SK-N-SH (cell line): Measurements from ENCODE around the gene GPX2. TPM values are rescaled to one million over a fixed set of nuclear protein-coding genes. Genes with fewer than 3 reads are reported as not detected.

Experiments
- CTCF ChIA-PET: fragments of 300-600, 350-600 bp; formaldehyde crosslinking; extraction: SDS; loops from one replicate; lab custom pipeline; 2021; lab: Yijun Ruan, JAX
- POLR2A ChIA-PET: fragments of 350-600 bp; sonication (Branson Sonifier 250); formaldehyde crosslinking; extraction: SDS; loops from one replicate; lab custom pipeline; 2020; ENCODE audit warnings: antibody characterized with exemption, inconsistent platforms; lab: Yijun Ruan, JAX
- DNase-seq: peaks from one replicate; pipeline ENCODE4 v3.0.0; 2012
- H2AFZ ChIP-seq: fragments of 200-600 bp; sonication (generic); 2 replicates; pipeline ENCODE4 v1.8.1; 2016; ENCODE audit warnings: antibody characterized with exemption, mild to moderate bottlenecking, low read depth
- H3F3A ChIP-seq: fragments of 200-600 bp; sonication (generic); replicated peaks from 2 replicates; pipeline ENCODE3; 2016; ENCODE audit warnings: antibody characterized with exemption, mild to moderate bottlenecking; ENCODE audit not compliant: insufficient read depth
- H3K27ac ChIP-seq, 2 experiments: fragments of 200-500 bp in 1 of 2; fragments of 200-600 bp in 1 of 2; sonication (Bioruptor generic) in 1 of 2; sonication (generic), shearing (Covaris generic) in 1 of 2; 2 replicates each; pipeline versions ENCODE4 v1.5.1 to v1.6.1; 2014 to 2016; ENCODE audit warnings: low read depth in 2 of 2, inconsistent platforms in 1 of 2, low read length in 1 of 2, mild to moderate bottlenecking in 1 of 2, mixed read lengths in 1 of 2
- H3K27me3 ChIP-seq: fragments of 200-600 bp; sonication (generic), shearing (Covaris generic); 2 replicates; pipeline ENCODE4 v1.6.1; 2016; ENCODE audit warnings: mixed run types; ENCODE audit not compliant: insufficient read depth
- H3K36me3 ChIP-seq, 2 experiments: fragments of 200-500 bp in 1 of 2; fragments of 200-600 bp in 1 of 2; sonication (Bioruptor generic) in 1 of 2; sonication (generic) in 1 of 2; replicated peaks in 1 of 2; 2 replicates each; pipeline versions ENCODE3 to v1.5.1; 2014 to 2016; ENCODE audit warnings: low read length in 1 of 2, mild to moderate bottlenecking in 1 of 2; ENCODE audit not compliant: insufficient read depth in 2 of 2, control insufficient read depth in 1 of 2
- H3K4me1 ChIP-seq, 2 experiments: fragments of 200-500 bp in 1 of 2; fragments of 200-600 bp in 1 of 2; sonication (Bioruptor generic) in 1 of 2; sonication (generic), shearing (Covaris generic) in 1 of 2; 2 replicates each; pipeline versions ENCODE4 v1.5.1 to v1.6.1; 2014 to 2016; ENCODE audit warnings: low read depth in 1 of 2, low read length in 1 of 2, mixed run types in 1 of 2; ENCODE audit not compliant: insufficient read depth in 2 of 2, control insufficient read depth in 1 of 2
- H3K4me2 ChIP-seq: fragments of 200-600 bp; sonication (generic), shearing (Covaris generic); 2 replicates; pipeline ENCODE4 v1.6.1; 2017; ENCODE audit warnings: mixed run types
- H3K4me3 ChIP-seq, 2 experiments: fragments of 200-500 bp in 1 of 2; fragments of 200-600 bp in 1 of 2; sonication (Bioruptor generic) in 1 of 2; sonication (generic), shearing (Covaris generic) in 1 of 2; 2 replicates each; pipeline versions ENCODE4 v1.5.1 to v1.8.1; 2014 to 2016; ENCODE audit warnings: low read depth in 2 of 2, inconsistent platforms in 1 of 2, low read length in 1 of 2, mild to moderate bottlenecking in 1 of 2, mixed read lengths in 1 of 2, moderate library complexity in 1 of 2
- H3K79me2 ChIP-seq: fragments of 200-600 bp; sonication (generic); 2 replicates; pipeline ENCODE4 v1.8.1; 2017; ENCODE audit warnings: mild to moderate bottlenecking; ENCODE audit not compliant: insufficient read depth
- H3K9ac ChIP-seq: fragments of 200-600 bp; sonication (generic); 2 replicates; pipeline ENCODE4 v1.6.1; 2017; ENCODE audit warnings: mixed run types
- H3K9me2 ChIP-seq: fragments of 200-600 bp; sonication (generic); 2 replicates; pipeline ENCODE4 v1.6.1; 2017; ENCODE audit warnings: mixed run types
- H3K9me3 ChIP-seq: fragments of 200-600 bp; sonication (generic); 2 replicates; pipeline ENCODE4 v1.6.1; 2017; ENCODE audit warnings: mixed run types, mild to moderate bottlenecking, moderate library complexity
- H4K20me1 ChIP-seq: fragments of 200-600 bp; sonication (generic); 2 replicates; pipeline ENCODE4 v1.6.1; 2017; ENCODE audit warnings: mild to moderate bottlenecking, mixed run types; ENCODE audit not compliant: insufficient read depth
- EZH2phosphoT487 ChIP-seq: fragments of 200-600 bp; sonication (generic); IDR thresholded peaks from 2 replicates; pipeline ENCODE4 v1.6.1; 2017; ENCODE audit warnings: low read depth, mixed run types, mild to moderate bottlenecking, antibody characterized with exemption, moderate library complexity, borderline replicate concordance
- FOSL2 ChIP-seq: IDR thresholded peaks from 2 replicates; pipeline ENCODE4 v1.4.0; 2012; ENCODE audit warnings: low read depth, mild to moderate bottlenecking, moderate library complexity, borderline replicate concordance
- FOXM1 ChIP-seq: IDR thresholded peaks from 2 replicates; pipeline ENCODE4 v1.4.0; 2012; ENCODE audit warnings: low read depth, mild to moderate bottlenecking
- GATA2 ChIP-seq: sonication (generic); formaldehyde crosslinking; IDR thresholded peaks from 2 replicates; pipeline ENCODE4 v1.5.0; 2020; ENCODE audit warnings: mild to moderate bottlenecking, missing genetic modification reagents
- POLR2AphosphoS5 ChIP-seq: IDR thresholded peaks from 2 replicates; pipeline ENCODE4 v1.6.1; 2012; ENCODE audit warnings: low read depth, low read length
- RXRA ChIP-seq: IDR thresholded peaks from 2 replicates; pipeline ENCODE4 v1.4.0; 2012; ENCODE audit warnings: low read depth, mild to moderate bottlenecking, borderline replicate concordance
- SIN3A ChIP-seq: IDR thresholded peaks from 2 replicates; pipeline ENCODE4 v1.6.1; 2012; ENCODE audit warnings: low read depth, mild to moderate bottlenecking, low read length, moderate library complexity, borderline replicate concordance
- TCF12 ChIP-seq: IDR thresholded peaks from 2 replicates; pipeline ENCODE4 v1.4.0; 2012
- TEAD4 ChIP-seq: IDR thresholded peaks from 2 replicates; pipeline ENCODE4 v1.4.0; 2012; ENCODE audit warnings: mild to moderate bottlenecking, borderline replicate concordance; ENCODE audit not compliant: insufficient read depth
- WGBS: methylation state at CpG from one replicate; pipeline ENCODE4 v1.1.6; 2017; ENCODE audit warnings: low lambda C conversion rate; 5-methylcytosine and 5-hydroxymethylcytosine counted together
- polyA plus RNA-seq, 3 experiments: library from polyadenylated mRNA; depleted of rRNA; stranded (reverse); fragments of >200 nt; gene quantifications; 2 replicates each; pipeline ENCODE4 v1.2.3, GENCODE V29; 2012
- TF ChIP-seq, protein P1 (sequence below): IDR thresholded peaks from 2 replicates; pipeline ENCODE4 v1.4.0; 2012; ENCODE audit warnings: low read depth, borderline replicate concordance
- TF ChIP-seq, protein P2 (sequence below): IDR thresholded peaks from 2 replicates; pipeline ENCODE4 v1.4.0; 2012; ENCODE audit warnings: low read depth, borderline replicate concordance
- TF ChIP-seq, protein P3 (sequence below): fragments of 200-600 bp; sonication (generic); IDR thresholded peaks from 2 replicates; pipeline ENCODE4 v1.6.1; 2017; ENCODE audit warnings: antibody characterized with exemption, mild to moderate bottlenecking, moderate library complexity
- TF ChIP-seq, protein P4 (sequence below): IDR thresholded peaks from 2 replicates; pipeline ENCODE4; 2012

Gene GPX2
- polyA plus RNA-seq, 1 of the 3 experiments (the other 2 are of a cell fraction), result not detected

DNA sequence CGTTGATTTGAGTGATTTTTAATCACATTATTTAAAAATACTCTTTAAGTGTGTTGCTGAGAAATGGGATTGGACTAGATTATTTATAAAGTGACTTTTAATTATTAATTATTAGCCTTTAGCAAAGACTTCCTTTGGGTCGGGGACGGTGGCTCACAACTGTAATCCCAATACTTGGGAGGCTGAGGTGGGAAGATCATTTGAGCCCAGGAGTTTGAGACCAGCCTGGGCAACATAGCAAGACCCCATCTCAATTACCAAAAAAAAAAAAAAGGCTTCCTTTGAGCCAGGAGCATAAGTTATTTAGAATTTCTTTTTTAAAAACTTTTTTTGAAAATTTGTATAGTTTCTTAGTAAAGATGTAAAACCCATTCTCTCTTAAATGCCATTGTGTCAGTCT lies 19.5 kb downstream of the GPX2 start:
- CTCF ChIA-PET, result interaction anchor here (0.6 to 1.3 kb wide), 2 partner anchors 31 to 286 kb away, joined by 3 to 5 read pairs; no protein-coding TSS in a partner anchor
- WGBS, result 92% methylated on average over 3 of the region's 3 CpGs

More for the DNA sequence above, 19.5 kb downstream of the GPX2 start:
- Histone ChIP-seq H3F3A (peaks cover 5% of the 10 kb centered on the region), H3K9me2 (no peaks in the 10 kb centered on the region), H3K27ac (no peak overlapping the region), H3K4me3 (no peak overlapping the region), H4K20me1 (peaks cover 18% of the 10 kb centered on the region), H3K27me3 (no peaks in the 10 kb centered on the region)
- TF ChIP-seq EZH2phosphoT487 (no peak), FOSL2 (no peak), TCF12 (no peak), RXRA (no peak), POLR2AphosphoS5 (no peak), TEAD4 (no peak), SIN3A (no peak), FOXM1 (no peak), GATA2 (no peak)
- TF ChIP-seq, protein P1, sequence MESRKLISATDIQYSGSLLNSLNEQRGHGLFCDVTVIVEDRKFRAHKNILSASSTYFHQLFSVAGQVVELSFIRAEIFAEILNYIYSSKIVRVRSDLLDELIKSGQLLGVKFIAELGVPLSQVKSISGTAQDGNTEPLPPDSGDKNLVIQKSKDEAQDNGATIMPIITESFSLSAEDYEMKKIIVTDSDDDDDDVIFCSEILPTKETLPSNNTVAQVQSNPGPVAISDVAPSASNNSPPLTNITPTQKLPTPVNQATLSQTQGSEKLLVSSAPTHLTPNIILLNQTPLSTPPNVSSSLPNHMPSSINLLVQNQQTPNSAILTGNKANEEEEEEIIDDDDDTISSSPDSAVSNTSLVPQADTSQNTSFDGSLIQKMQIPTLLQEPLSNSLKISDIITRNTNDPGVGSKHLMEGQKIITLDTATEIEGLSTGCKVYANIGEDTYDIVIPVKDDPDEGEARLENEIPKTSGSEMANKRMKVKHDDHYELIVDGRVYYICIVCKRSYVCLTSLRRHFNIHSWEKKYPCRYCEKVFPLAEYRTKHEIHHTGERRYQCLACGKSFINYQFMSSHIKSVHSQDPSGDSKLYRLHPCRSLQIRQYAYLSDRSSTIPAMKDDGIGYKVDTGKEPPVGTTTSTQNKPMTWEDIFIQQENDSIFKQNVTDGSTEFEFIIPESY, result no peak
- TF ChIP-seq, protein P2, sequence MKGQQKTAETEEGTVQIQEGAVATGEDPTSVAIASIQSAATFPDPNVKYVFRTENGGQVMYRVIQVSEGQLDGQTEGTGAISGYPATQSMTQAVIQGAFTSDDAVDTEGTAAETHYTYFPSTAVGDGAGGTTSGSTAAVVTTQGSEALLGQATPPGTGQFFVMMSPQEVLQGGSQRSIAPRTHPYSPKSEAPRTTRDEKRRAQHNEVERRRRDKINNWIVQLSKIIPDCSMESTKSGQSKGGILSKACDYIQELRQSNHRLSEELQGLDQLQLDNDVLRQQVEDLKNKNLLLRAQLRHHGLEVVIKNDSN, result no peak
- TF ChIP-seq, protein P3, sequence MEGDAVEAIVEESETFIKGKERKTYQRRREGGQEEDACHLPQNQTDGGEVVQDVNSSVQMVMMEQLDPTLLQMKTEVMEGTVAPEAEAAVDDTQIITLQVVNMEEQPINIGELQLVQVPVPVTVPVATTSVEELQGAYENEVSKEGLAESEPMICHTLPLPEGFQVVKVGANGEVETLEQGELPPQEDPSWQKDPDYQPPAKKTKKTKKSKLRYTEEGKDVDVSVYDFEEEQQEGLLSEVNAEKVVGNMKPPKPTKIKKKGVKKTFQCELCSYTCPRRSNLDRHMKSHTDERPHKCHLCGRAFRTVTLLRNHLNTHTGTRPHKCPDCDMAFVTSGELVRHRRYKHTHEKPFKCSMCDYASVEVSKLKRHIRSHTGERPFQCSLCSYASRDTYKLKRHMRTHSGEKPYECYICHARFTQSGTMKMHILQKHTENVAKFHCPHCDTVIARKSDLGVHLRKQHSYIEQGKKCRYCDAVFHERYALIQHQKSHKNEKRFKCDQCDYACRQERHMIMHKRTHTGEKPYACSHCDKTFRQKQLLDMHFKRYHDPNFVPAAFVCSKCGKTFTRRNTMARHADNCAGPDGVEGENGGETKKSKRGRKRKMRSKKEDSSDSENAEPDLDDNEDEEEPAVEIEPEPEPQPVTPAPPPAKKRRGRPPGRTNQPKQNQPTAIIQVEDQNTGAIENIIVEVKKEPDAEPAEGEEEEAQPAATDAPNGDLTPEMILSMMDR, result no peak
- TF ChIP-seq, protein P4, sequence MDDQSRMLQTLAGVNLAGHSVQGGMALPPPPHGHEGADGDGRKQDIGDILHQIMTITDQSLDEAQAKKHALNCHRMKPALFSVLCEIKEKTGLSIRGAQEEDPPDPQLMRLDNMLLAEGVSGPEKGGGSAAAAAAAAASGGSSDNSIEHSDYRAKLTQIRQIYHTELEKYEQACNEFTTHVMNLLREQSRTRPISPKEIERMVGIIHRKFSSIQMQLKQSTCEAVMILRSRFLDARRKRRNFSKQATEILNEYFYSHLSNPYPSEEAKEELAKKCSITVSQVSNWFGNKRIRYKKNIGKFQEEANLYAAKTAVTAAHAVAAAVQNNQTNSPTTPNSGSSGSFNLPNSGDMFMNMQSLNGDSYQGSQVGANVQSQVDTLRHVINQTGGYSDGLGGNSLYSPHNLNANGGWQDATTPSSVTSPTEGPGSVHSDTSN, result no peak
- TF ChIP-seq, all 33 proteins: peak for 0
- no peak overlapping the region for H2AFZ ChIP-seq
- H3K9ac ChIP-seq, result no peak overlapping the region
- no peak overlapping the region for H3K4me2 ChIP-seq
- no peak for DNase-seq
- H3K9me3 ChIP-seq, result no peaks in the 10 kb centered on the region; the same call in 1 of the 2 replicates
- H3K4me1 ChIP-seq, result peaks cover 0 to 8% of the 10 kb centered on the region in 2 experiments; a peak in 1 of 4 replicates
- peaks cover 41 to 56% of the 10 kb centered on the region in 2 experiments for H3K36me3 ChIP-seq
- POLR2A ChIA-PET, result no interaction called here
- peaks cover 62% of the 10 kb centered on the region for H3K79me2 ChIP-seq
